Measurements from ENCODE around the gene UBE2L3.
"Not testable (repeated sequence)": the region's sequence is repeated elsewhere in the genome, so short reads cannot be mapped to it uniquely, and the experiment has no call there.

UBE2L3 gene

GRCh38 chr22:21573293-21573734, 5.8 kb downstream of the UBE2L3 start:
- H3K4me3 ChIP-seq (ENCODE audit: insufficient read depth, low read length, poor library complexity, severe bottlenecking): no peak overlapping the region
- no peaks in the 10 kb centered on the region for H3K27me3 ChIP-seq (ENCODE audit: low read length)
- no peak overlapping the region for H3K27ac ChIP-seq (ENCODE audit: low read depth, low read length)
- no peaks in the 10 kb centered on the region for H3K9me3 ChIP-seq (ENCODE audit: insufficient read depth, low read length)
- H3K79me2 ChIP-seq (ENCODE audit: insufficient read depth, low read length): peaks cover 91% of the 10 kb centered on the region
- H2AFZ ChIP-seq (ENCODE audit: low read depth, low read length, severe bottlenecking): no peak overlapping the region
- H3K9me2 ChIP-seq (replicated peaks; ENCODE audit: insufficient read depth, low read length): no peaks in the 10 kb centered on the region
- TF ChIP-seq CTCF (IDR thresholded peaks at IDR 0.05; ENCODE audit: insufficient read depth, low read length, poor library complexity, severe bottlenecking) (no peak), EZH2phosphoT487 (conservative IDR thresholded peaks at IDR 0.05; ENCODE audit: low read length) (no peak)
- no peaks in the 10 kb centered on the region for H3F3A ChIP-seq (ENCODE audit: insufficient read depth)
- H3K36me3 ChIP-seq (ENCODE audit: low read length): no peaks in the 10 kb centered on the region
- no peak overlapping the region for H3K4me2 ChIP-seq (ENCODE audit: low read depth, low read length, poor library complexity, severe bottlenecking)
- peaks cover 13% of the 10 kb centered on the region; the same call in 1 of the 2 replicates for H4K20me1 ChIP-seq (ENCODE audit: low read depth, low read length)
- no peak overlapping the region for H3K9ac ChIP-seq (ENCODE audit: low read length)

- Histone ChIP-seq H2AFZ (ENCODE audit: low read depth, low read length, severe bottlenecking) (no peak overlapping the region), H3K9me2 (replicated peaks; ENCODE audit: insufficient read depth, low read length) (no peaks in the 10 kb centered on the region), H3K27me3 (ENCODE audit: low read length) (no peaks in the 10 kb centered on the region), H3K4me3 (ENCODE audit: insufficient read depth, low read length, poor library complexity, severe bottlenecking) (no peak overlapping the region), H3K27ac (ENCODE audit: low read depth, low read length) (no peak overlapping the region), H3K9me3 (ENCODE audit: insufficient read depth, low read length) (no peaks in the 10 kb centered on the region), H3K9ac (ENCODE audit: low read length) (no peak overlapping the region), H3K4me2 (ENCODE audit: low read depth, low read length, poor library complexity, severe bottlenecking) (no peak overlapping the region), H3K36me3 (ENCODE audit: low read length) (no peaks in the 10 kb centered on the region), H3F3A (ENCODE audit: insufficient read depth) (no peaks in the 10 kb centered on the region), H4K20me1 (ENCODE audit: low read depth, low read length) (peaks cover 13% of the 10 kb centered on the region; the same call in 1 of the 2 replicates), H3K79me2 (ENCODE audit: insufficient read depth, low read length) (peaks cover 90% of the 10 kb centered on the region)
- no peak for TF ChIP-seq EZH2phosphoT487 (conservative IDR thresholded peaks at IDR 0.05; ENCODE audit: low read length)
- no peak for TF ChIP-seq CTCF (IDR thresholded peaks at IDR 0.05; ENCODE audit: insufficient read depth, low read length, poor library complexity, severe bottlenecking)
These were observed 6.4 kb downstream of the UBE2L3 start for GRCh38 chr22:21573750-21574494.

- Histone ChIP-seq H3K9me2 (replicated peaks; ENCODE audit: insufficient read depth, low read length) (no peaks in the 10 kb centered on the region), H3K9me3 (ENCODE audit: insufficient read depth, low read length) (no peaks in the 10 kb centered on the region), H3K36me3 (ENCODE audit: low read length) (no peaks in the 10 kb centered on the region), H3K4me3 (ENCODE audit: insufficient read depth, low read length, poor library complexity, severe bottlenecking) (no peak overlapping the region), H3F3A (ENCODE audit: insufficient read depth) (no peaks in the 10 kb centered on the region), H3K27me3 (ENCODE audit: low read length) (no peaks in the 10 kb centered on the region), H3K27ac (ENCODE audit: low read depth, low read length) (no peak overlapping the region), H3K9ac (ENCODE audit: low read length) (no peak overlapping the region), H3K79me2 (ENCODE audit: insufficient read depth, low read length) (peaks cover 81% of the 10 kb centered on the region), H4K20me1 (ENCODE audit: low read depth, low read length) (no peaks in the 10 kb centered on the region), H2AFZ (ENCODE audit: low read depth, low read length, severe bottlenecking) (no peak overlapping the region), H3K4me2 (ENCODE audit: low read depth, low read length, poor library complexity, severe bottlenecking) (no peak overlapping the region)
- no peak for TF ChIP-seq EZH2phosphoT487 (conservative IDR thresholded peaks at IDR 0.05; ENCODE audit: low read length)
- no peak for TF ChIP-seq CTCF (IDR thresholded peaks at IDR 0.05; ENCODE audit: insufficient read depth, low read length, poor library complexity, severe bottlenecking)
These were observed 11.9 kb downstream of the UBE2L3 start for GRCh38 chr22:21579474-21579851.

- not testable (repeated sequence) for H3K9me3 ChIP-seq (ENCODE audit: insufficient read depth, low read length); H3K4me3 ChIP-seq (ENCODE audit: insufficient read depth, low read length, poor library complexity, severe bottlenecking); H3K4me2 ChIP-seq (ENCODE audit: low read depth, low read length, poor library complexity, severe bottlenecking); H3K9ac ChIP-seq (ENCODE audit: low read length); H3K27ac ChIP-seq (ENCODE audit: low read depth, low read length); H3K9me2 ChIP-seq (replicated peaks; ENCODE audit: insufficient read depth, low read length); H4K20me1 ChIP-seq (ENCODE audit: low read depth, low read length); H3K27me3 ChIP-seq (ENCODE audit: low read length); H3K36me3 ChIP-seq (ENCODE audit: low read length); H3F3A ChIP-seq (ENCODE audit: insufficient read depth); H2AFZ ChIP-seq (ENCODE audit: low read depth, low read length, severe bottlenecking)
- H3K79me2 ChIP-seq (ENCODE audit: insufficient read depth, low read length): peaks cover 84% of the 10 kb centered on the region
These were observed 13.1 kb downstream of the UBE2L3 start for GRCh38 chr22:21580623-21581007.

GRCh38 chr22:21581009-21581713, 13.6 kb downstream of the UBE2L3 start:
- not testable (repeated sequence) for H3K4me2 ChIP-seq (ENCODE audit: low read depth, low read length, poor library complexity, severe bottlenecking); H4K20me1 ChIP-seq (ENCODE audit: low read depth, low read length)

More at GRCh38 chr22:21581009-21581713, 13.6 kb downstream of the UBE2L3 start:
- H3K4me3 ChIP-seq (ENCODE audit: insufficient read depth, low read length, poor library complexity, severe bottlenecking); H3K9me3 ChIP-seq (ENCODE audit: insufficient read depth, low read length); H3F3A ChIP-seq (ENCODE audit: insufficient read depth); H3K9ac ChIP-seq (ENCODE audit: low read length); H3K27me3 ChIP-seq (ENCODE audit: low read length); H3K9me2 ChIP-seq (replicated peaks; ENCODE audit: insufficient read depth, low read length); H2AFZ ChIP-seq (ENCODE audit: low read depth, low read length, severe bottlenecking); H3K27ac ChIP-seq (ENCODE audit: low read depth, low read length); H3K36me3 ChIP-seq (ENCODE audit: low read length): not testable (repeated sequence)
- peaks cover 85% of the 10 kb centered on the region for H3K79me2 ChIP-seq (ENCODE audit: insufficient read depth, low read length)
